RPMI8226 (cell line): ENCODE data around the gene KCNK16.

ENCODE experiments used
- DNase-seq: peaks from one replicate; pipeline ENCODE4 v3.0.0-alpha.2; 2015

The KCNK16 gene

DNA sequence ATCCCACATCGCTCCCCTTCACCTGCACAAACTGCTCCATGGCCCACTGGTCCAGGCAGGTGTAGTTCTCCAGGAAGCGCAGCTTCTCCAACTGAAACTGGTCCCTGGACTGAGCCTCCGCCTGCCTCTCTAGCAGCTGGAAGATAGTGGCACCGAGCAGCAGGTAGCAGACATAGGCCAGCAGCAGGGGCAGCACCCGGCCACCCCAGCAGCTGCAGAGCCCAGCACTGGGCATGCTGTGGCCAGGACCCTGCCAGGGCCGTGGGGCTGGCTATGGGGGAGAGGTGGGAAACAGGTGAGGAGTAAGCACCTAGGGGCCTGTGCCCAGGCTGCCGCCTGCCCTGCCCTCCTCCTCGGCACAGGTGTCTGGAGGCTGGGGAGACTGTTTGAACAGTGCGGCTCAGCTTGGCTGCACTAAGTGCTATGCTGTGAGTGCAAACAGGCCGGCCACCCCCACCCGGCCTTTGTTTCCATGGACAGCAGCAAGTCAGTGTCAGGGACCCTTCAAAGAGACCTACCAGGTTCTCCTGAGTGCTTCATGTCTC, at the start of gene KCNK16:
Gene KCNK16, minus strand, starts transcription at position 397 of the 545 bp plus-strand sequence. Its CDS starts 162 bp downstream, at position 235.
- DNase-seq, result no peak

DNA sequence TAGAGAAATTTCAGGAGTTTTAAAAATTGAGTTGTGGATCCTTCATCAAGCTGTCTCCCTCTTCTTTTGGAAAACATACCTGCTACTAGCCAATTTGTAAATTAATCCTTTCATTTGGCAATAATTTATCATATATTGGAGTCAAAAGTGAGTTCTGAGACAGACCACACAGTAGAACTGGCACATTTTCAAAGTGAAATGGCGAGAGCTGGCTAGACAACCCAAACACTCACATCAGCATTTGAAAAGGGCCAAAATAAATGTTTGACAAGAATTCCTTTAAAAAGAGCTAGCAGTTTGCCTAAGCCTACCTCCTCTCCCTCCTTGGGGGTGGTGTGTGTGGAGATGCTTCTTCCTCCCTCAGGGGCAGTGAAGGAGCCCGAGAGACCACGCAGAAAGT, 47.9 kb upstream of the KCNK16 start:
- no peak for DNase-seq

DNA sequence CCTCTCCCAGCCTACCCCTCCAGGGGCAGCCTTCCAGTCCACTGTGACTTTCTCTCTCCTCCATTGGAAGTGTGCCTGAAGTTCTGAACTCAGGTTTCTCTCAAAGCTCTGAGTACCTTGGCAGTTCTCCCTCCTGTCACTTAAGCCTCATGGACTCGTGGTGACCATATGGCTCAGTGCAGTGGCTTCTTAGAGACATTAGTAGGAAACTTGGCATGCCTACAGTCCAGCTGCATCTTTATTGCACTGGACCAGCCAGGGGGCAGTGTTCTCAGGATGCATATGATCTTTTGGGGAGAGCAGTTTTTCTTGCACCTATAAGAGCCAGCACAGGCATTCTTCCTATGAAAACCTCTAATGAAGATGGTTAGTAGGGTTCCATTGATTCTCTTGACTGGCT, 47.5 kb upstream of the KCNK16 start:
- no peak for DNase-seq

DNA sequence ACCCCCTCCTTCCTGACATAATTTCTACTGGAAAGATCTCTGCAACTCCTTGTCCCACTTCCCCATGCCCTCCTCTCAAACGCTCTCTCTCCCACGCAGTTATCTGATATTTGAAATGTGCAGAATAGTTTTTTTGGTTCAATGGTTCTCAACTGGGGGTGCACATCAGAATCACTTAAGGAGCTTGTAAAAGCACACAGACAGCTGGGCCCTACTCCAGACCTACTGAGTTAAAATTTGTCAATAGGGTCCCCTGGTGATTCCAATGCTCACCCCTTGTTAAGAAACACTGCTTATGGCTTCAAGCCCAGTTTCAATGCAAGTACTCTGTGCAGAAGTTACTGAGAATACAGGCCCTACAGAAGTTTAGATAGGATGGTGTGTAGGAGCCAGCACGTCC, 45.2 kb upstream of the KCNK16 start:
- no peak for DNase-seq

DNA sequence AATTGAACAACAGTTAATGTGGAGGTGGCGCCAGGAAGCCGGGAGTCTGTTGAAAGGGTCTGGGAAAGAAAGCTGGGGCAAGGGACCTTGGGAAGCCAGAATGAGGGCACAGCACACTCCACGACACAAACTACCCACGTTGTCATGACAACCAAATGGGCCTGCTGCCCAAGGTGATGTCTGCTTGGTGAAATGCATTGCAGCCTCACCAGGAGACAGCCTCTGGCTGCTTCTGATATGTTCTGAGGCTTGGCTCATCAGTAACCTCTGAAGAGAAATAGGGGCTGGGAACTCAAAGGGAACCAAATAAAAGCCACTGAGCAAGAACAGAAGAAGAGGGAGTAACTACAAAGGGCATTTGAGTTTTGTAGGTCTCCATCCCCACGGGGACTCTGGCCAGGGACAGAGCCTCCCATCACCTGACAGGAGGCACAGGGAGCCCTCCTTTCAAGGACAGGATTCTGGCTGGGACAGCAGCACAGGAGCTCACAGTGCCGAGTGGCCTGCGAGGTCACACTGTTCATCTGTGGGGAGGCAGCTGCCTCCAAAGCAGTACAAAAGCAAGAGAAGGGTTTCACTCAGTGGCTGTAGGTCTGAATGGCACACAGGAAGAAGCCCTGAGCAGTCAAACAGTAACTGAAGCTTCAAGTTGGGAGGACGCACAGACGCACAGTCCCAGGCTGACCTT, 44.6 kb upstream of the KCNK16 start:
- no peak for DNase-seq

DNA sequence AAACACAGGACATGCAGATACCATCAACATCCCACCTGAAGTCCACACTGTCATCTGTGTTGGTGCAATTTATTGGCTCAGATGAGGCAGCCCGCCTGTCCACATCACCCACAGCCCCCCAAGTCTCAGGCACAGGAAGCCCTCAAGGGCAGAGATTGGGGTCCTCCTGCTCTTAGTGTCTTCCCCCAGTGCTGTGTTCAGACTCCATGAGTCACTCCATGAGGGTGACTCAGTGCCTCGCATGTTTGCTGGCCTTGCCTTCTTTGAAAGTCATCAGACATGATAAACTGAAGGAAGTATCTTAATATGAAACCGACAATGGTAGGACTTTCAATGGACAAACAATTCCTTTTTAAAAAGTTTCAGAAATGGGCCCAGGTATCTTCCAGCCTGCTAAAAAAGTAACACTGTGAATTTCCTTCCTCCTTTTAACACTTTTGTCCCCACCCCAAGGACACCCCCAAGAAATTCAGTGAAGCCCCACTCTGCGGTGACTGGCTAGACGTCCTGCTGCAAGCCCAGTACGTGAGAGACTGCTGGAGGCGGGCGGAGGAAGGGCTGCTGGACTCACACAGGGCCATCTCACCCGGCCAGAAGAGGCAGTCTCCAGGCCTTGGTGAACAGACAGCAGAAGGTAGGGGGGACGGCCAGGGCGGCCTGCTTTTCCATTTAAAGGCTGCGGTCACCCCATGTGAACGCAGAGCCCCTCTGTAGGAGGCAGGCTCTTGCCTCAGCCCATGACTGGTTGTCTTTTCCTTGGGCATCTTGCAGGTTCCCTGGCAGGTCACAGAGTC, 43.0 kb upstream of the KCNK16 start:
- no peak for DNase-seq

DNA sequence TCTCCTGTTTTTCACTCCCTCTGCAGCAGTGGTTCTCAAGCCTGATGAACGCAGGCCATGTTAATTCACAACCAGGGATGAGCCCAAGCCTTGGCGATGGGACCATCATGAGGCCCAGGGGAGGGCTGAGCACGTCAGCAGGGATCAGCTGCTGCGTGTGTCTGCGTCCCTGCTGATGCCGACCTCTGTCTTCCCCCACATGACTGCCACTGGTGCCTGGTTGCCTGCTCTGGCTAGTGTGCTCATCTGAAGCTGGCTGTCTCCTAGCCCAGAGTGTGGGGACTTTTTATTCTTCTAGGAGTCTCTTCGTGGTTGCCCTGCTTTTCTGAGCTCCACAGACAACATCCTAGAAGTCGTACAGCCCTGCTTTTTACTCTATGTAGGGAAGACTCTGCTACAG, 40.8 kb upstream of the KCNK16 start:
- no peak for DNase-seq

DNA sequence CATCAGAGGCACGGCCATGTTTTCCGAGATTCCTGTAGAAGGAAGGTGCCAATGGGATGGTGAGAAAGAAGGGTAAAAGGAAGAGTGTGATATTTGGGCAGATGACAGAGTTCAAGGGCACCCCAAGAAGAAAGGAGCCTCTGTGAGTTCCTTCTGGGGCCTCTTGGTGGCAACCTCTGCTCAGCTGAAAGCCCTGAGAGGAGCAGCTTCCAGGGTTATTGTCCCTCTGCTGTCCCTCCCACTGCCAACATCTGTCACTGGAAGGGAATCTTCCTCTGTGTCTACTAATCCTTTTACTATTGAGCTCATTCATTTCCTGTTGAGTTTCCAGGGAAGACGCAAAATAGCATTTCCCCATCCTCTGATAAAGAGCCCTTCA, 40.0 kb upstream of the KCNK16 start:
- no peak for DNase-seq

DNA sequence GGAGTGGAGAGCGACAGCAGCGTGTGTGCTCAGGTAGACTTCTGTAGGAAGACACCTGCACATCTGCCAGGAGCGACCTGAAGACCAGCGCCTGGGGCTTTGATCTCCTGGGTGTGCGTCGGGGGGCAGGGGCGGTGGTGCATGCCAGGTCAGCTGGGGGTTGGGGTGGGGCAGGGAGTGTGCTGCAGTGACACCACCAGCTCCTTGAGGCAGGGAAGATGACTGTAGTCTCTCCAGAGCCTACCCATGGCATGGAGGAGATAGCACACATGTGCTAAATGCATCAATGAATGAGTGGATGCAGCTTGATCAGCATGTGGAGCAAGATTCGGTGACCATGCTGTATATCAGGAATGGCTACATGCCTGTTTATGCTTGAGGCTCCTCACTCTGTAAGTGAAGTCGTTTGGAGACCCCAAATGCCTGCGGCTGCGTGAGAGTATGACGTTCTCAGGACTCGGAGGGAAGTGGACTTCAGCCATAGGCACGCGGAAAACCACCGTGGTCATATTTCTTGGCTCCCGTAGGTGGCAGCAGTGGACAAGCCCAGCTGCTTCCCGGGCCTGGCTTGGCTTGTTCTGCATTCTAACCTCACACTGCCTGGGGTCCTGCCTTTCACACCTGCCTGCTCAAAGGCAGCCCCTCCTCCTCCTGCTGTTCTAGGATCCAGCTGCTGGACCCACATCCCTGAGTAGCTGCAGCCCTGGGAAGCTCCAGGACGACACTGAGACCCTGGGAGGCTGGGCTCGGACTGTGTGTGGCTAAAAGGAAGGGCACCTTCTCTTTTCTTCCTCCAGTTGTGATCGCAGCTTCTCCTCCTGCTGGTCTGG, 39.4 kb upstream of the KCNK16 start:
- peak; percentile 63 for DNase-seq

DNA sequence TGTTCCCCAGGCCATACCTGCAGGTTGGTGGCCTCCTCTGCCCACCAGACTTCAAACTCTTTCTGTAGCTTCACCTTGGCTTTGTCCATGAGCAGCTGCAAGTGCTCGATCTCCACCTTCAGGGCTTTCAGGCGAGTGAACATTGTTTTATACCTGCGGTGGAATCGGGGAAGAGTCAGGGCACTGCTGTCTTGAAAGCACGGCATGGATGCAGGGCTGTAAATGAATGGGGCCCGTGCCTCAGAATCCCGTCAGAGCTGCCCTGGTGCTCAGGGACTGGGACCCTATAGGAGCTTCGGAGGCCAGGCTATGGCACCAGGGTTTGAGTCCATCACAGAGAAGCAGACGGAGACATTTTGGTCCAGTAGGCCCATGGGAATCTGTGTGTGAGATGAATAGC, 37.9 kb upstream of the KCNK16 start:
- no peak for DNase-seq

DNA sequence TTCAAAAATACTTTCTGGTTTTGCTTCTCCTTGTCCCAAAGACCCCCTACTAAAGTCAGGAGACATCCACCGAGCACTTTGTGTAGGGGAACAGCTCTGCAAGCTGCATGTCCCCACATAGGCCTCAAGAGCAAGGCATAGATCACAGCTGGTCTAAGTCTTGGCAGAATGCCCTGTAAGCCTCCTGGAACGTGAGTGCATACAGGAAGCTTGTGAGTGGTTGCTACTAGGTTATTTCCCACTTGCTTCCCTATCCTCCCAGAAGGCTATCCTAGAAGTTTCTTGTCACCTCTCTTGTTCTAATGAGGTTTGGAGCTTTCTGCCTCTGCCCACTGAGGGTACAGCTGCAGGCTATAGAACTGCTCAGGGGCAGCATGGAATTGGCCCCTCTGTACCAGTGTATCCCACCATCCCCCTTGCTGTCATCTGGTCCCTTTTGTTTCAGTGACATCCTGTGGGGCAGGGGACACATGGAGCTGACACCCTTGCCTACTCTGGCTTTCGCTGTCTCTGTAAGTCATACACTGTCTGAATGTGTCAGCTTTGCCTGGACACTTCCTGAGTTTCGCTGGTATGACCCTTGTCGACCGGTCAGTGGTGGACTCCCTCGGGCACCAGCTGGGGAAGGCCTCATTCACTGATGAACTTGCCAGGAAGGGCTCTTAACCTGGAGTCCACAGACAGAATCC, 35.6 kb upstream of the KCNK16 start:
- peak; percentile 47 for DNase-seq

DNA sequence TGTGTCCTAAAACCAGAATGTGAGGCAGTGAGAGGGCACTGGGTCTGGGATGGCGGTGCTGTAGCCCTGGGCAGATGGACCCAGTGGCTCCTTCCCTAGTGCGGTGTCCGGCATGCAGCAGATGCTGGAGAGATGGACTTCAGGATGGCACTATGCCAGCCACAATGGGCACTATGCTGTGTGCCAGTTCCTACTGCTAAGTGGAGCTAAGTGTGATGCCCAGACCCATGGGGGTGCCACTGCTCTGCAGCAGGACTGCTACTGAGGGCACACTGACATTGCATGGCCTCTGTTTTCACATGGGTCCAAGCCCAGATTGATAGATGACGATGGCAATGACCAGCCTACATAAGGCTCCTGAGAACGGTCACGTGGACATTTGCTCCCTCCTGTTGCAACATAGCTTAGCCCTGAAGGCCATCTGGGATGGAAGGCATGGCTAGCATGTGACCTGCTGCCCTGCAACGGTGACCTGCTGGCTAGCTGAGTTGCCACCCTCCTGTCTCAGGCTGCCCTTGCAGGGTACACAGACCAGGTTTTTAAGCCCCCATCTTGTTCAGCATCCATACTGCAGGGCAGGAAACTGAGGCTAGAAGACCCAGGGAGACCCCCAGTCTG, 31.3 kb upstream of the KCNK16 start:
- DNase-seq, result no peak

DNA sequence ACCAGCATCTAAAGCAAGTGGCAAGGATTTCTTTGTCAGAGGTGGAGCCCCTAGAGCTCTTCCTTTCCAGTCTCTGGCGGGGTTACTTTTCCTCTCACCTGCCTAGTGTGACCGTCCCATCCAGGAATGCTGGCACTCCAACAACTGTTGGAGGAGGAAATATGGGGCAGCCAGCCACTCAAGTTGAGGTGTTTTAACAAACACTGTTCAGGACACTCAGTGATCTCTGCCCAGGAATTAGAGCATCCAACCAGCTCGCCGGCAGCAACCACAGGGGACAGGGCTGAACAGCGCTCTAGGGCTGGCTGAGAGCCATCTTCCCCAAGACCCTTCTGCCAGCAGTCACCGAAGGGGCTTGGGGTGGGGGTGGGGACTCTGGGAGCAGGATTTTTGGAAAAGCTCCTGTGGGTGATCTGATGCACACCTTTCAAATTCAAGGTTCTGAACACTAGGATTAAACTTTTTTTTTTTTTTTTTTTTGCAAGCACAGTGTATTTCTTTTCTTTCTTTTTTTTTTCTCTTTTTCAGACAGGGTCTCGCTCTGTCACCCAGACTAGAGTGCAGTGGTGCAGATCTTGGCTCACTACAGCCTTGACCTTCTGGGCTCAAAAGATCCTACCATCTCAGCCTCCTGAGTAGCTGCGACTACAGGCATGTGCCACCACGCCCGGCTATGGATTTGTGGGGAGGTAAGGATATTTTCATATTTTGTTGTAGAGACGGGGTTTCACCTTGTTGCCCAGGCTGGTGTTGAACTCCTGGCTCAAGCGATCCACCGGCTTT, 28.4 kb upstream of the KCNK16 start:
- DNase-seq, result no peak

DNA sequence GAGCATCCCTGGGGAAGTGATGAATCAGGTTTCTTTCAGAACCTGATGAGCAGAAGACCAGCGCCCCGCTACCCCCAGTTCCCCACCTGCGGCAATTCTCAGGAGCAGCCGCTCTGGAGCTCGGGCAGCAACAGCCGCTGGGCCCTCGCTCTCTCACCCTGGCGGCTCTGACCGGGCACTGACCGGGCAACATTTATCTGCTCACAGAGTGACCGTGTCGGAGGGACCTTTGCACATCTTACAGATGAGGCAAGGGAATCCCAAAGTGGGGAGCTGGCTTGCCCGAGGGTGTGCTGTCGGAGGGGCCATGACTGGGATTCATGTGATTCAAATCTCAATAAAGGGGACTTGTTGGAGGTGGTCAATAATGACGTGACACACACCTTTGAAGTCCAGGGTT, 26.2 kb upstream of the KCNK16 start:
- DNase-seq, result no peak

DNA sequence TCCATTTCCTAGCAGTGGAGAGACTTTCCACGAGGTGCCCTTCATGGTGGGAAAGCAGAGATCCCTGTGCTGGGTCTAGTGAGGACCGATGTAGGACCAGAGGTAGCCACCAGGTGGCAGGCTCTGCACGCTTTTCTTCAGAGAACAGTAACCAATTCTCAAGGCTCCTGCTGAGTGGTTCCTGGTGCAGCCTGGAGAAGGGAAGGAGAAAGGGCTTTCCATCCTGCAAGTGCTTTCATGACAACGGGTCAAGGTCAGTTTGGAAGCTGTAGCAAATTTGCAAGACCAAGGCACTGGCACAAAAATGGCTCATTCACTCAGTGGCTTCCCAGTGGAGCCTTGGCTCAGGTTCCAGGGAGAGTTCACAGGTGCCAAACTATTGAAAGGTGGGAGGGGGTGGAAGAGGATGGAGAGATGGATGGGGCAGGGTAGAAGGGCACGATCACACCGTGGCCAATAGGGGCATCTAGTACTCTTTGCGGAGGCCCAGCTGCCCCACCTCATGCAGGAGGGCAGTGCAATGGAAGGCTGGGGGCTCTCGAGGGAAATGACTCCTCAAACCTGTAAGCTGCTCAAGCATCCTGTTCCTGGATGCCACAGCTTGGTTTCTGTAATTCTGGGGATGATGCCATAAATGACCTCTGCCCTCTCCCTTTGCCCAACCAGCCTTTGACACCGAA, 25.5 kb upstream of the KCNK16 start:
- DNase-seq, result peak; percentile 56

DNA sequence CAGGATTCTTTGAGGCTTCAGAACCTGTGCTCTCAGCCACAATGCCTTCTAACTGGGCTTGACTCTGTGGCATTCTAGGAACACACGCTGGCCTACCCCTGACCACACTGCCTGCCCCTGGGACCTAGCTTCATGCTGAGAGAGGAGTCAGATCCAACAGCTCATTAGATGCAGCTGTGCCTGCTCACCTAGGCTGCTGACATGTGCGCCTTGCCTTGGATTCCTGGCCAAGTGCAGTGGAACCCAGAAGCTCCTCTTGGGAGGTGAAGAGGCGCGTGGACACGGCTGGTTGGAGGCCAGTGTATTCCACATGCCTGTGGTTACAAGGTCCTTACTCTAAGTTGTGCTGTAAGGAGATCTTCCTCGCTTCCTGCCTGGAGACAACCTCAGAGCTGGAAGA, 24.7 kb upstream of the KCNK16 start:
- DNase-seq, result no peak

DNA sequence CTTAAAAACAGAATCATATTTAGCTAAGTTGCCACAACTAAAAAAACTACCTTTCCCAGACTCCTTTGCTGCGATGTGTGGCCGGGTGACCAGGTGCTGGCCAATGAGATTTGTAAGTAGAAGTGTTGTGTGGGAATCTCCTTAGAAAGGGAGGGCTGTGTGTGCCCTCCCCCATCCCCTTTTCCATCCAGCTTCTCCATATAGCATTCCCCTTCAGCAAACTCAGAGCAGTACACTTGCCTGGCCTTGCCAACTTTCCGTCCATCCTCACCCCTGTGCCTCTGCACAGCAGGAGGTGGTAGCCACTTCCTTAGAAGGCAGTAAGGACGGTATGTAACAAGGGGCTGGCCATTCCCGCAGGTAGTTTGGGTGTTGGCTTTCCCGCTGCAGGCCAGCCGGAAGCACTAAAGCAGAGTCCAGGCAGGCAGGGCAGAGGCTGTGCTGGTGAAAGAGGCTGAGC, 22.3 kb upstream of the KCNK16 start:
- DNase-seq, result no peak

DNA sequence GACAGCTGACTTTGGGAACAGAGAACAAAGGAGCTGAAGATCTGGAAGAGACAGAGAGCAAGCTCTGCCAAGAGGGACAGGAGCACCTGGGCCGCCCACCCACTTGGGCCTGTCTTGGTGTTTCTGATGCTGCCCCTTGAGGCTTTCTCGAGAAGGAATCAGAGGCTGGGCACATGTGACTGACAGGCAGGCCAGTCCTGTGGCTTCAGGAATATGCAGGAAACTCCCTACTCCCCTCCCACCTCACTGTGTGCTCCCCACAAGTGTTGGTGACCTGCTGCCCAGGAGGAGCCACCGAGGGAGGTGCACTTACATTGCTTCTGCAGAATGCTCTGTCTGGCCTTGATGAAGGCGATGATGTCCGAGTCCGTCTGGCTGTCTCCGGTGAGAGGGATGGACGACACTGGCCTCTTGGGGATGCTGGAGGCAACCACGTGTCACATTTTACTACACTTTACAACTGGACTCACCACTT, 20.9 kb upstream of the KCNK16 start:
- DNase-seq, result no peak

DNA sequence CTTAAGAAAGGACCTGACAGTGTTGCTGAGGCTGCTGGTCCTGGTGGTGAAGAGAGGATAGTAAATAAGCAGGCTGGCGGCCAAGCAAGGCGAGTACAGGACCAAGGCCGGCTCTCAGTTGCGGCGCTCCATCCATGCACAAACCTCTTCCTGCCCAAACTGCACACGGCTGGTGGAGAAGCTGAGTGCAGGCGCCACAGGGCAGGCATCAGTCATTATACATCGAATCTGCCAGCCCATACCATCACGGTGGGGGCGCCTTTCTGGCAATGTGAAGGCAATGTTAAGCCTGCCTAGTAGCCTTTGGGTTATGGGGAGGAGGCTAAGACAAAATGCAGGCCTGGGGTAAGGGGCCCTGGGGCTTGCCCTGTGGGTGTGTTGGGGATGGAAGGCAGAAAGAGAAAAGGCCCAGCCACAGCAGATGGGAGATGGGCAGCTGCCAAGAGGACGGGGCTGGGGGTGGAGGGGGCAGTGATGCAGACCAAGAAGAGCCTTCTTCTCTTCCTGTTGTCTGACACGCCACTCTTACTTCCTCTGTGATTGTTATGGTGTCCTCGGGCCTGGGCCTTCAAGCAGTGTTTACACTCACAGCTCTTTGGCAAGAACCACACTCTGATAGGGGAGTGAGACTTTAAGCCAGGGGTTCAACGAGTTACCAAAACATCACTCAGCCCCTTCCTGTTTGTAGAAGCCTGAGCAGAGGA, 20.3 kb upstream of the KCNK16 start:
- DNase-seq, result peak; percentile 12

DNA sequence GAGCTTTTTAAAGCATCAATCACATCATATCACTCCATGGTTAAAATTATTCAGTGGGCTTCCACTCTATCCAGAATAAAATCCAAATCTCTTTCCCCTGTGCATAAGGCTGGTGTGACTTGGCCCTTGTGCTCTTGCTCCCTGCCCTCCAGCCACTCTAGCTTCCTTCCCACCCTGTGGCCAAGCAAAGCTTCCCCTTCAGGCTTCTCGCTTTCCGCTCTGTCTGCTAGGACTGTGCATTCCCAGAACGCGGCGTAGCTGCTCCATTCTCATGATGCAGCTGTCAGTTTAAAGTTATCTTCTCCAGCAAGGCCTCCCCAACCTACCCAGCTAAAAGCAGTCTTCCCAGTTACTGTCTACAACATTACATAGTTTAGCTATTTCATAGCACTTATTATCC, 19.4 kb upstream of the KCNK16 start:
- no peak for DNase-seq
